Measurements from ENCODE around the gene RXRA. TPM values are rescaled to one million over a fixed set of nuclear protein-coding genes. Genes with fewer than 3 reads are reported as not detected.
A peak's percentile ranks its signal among the peaks of the same experiment; 100 is the strongest.

The RXRA gene
- polyA plus RNA-seq, 1 of the 3 experiments (the other 2 are of a cell fraction), result 7.6 TPM

- H3K9ac ChIP-seq, result no peak overlapping the region
- no peaks in the 10 kb centered on the region for H3F3A ChIP-seq (replicated peaks; ENCODE audit: insufficient read depth)
- ChIA-PET POLR2A (no interaction called here), CTCF (interaction anchor here (0.9 kb wide), 1 partner anchor 222 kb away, joined by 3 read pairs; no protein-coding TSS in a partner anchor)
- no peak overlapping the region for H3K4me3 ChIP-seq (ENCODE audit: low read depth in 2 of 2, low read length in 1 of 2)
- H3K9me2 ChIP-seq, result no peaks in the 10 kb centered on the region
- H3K79me2 ChIP-seq (ENCODE audit: insufficient read depth), result no peaks in the 10 kb centered on the region
- DNase-seq, result no peak
- no peak overlapping the region for H3K27ac ChIP-seq (ENCODE audit: low read depth in 2 of 2, low read length in 1 of 2)
- no peaks in the 10 kb centered on the region for H4K20me1 ChIP-seq (ENCODE audit: insufficient read depth)
- no peaks in the 10 kb centered on the region for H3K36me3 ChIP-seq (replicated peaks in 1 of 2; ENCODE audit: control insufficient read depth in 1 of 2, insufficient read depth in 2 of 2, low read length in 1 of 2)
- no peaks in the 10 kb centered on the region for H3K4me1 ChIP-seq (ENCODE audit: control insufficient read depth in 1 of 2, insufficient read depth in 2 of 2, low read depth in 1 of 2, low read length in 1 of 2)
- no peak overlapping the region for H2AFZ ChIP-seq (ENCODE audit: low read depth)
- 59% methylated on average over 17 of the region's 20 CpGs for WGBS (ENCODE audit: low lambda C conversion rate)
- H3K9me3 ChIP-seq, result no peaks in the 10 kb centered on the region
- TF ChIP-seq REST (IDR thresholded peaks at IDR 0.05; ENCODE audit: low read depth, low read length), result peak; percentile 89
- TF ChIP-seq IRF3 (IDR thresholded peaks at IDR 0.05; ENCODE audit: low read depth, low read length), result no peak
- no peak for TF ChIP-seq RFX5 (IDR thresholded peaks at IDR 0.05; ENCODE audit: low read length)
- peaks cover 8% of the 10 kb centered on the region for H3K27me3 ChIP-seq (ENCODE audit: insufficient read depth)
- H3K4me2 ChIP-seq, result no peak overlapping the region
Measured at GRCh38 chr9:134466869-134467616, 140.8 kb downstream of the RXRA start.

GRCh38 chr9:134468358-134468757, 142.1 kb downstream of the RXRA start:
- no peaks in the 10 kb centered on the region for H3K79me2 ChIP-seq (ENCODE audit: insufficient read depth)
- no peak overlapping the region for H3K9ac ChIP-seq
- no peak overlapping the region for H3K4me2 ChIP-seq
- no peak overlapping the region for H3K27ac ChIP-seq (ENCODE audit: low read depth in 2 of 2, low read length in 1 of 2)
- H3K27me3 ChIP-seq (ENCODE audit: insufficient read depth), result peaks cover 8% of the 10 kb centered on the region
- no peak overlapping the region for H2AFZ ChIP-seq (ENCODE audit: low read depth)
- H3K9me3 ChIP-seq, result no peaks in the 10 kb centered on the region
- H3F3A ChIP-seq (replicated peaks; ENCODE audit: insufficient read depth), result no peaks in the 10 kb centered on the region
- H3K4me3 ChIP-seq (ENCODE audit: low read depth in 2 of 2, low read length in 1 of 2), result no peak overlapping the region
- ChIA-PET CTCF (interaction anchor here (0.9 kb wide), 1 partner anchor 221 kb away, joined by 3 read pairs; no protein-coding TSS in a partner anchor), POLR2A (no interaction called here)
- H3K9me2 ChIP-seq, result no peaks in the 10 kb centered on the region
- no peaks in the 10 kb centered on the region for H3K36me3 ChIP-seq (replicated peaks in 1 of 2; ENCODE audit: control insufficient read depth in 1 of 2, insufficient read depth in 2 of 2, low read length in 1 of 2)
- no peaks in the 10 kb centered on the region for H3K4me1 ChIP-seq (ENCODE audit: control insufficient read depth in 1 of 2, insufficient read depth in 2 of 2, low read depth in 1 of 2, low read length in 1 of 2)
- DNase-seq, result no peak
- no peaks in the 10 kb centered on the region for H4K20me1 ChIP-seq (ENCODE audit: insufficient read depth)
- WGBS (ENCODE audit: low lambda C conversion rate), result 67% methylated on average over 3 of the region's 9 CpGs
- TF ChIP-seq CTCF (IDR thresholded peaks at IDR 0.05) (no peak), EP300 (IDR thresholded peaks at IDR 0.05; ENCODE audit: borderline replicate concordance in 1 of 2, low read depth in 1 of 2, low read length in 1 of 2) (no peak), TEAD4 (IDR thresholded peaks at IDR 0.05; ENCODE audit: borderline replicate concordance, insufficient read depth) (no peak)
